Ramos (cell line): ENCODE measurements around the gene MTHFS.
"Not testable (repeated sequence)": the region's sequence is repeated elsewhere in the genome, so short reads cannot be mapped to it uniquely, and the experiment has no call there.

Experiments
- in situ Hi-C: fragments of 300-500 bp; cut with MboI; formaldehyde crosslinking; loops from one replicate; pipeline ENCODE4 v1.14.3; 2022; ENCODE audit warnings: low sequenced_read_pairs; ENCODE audit not compliant: unreplicated experiment

Gene MTHFS

DNA sequence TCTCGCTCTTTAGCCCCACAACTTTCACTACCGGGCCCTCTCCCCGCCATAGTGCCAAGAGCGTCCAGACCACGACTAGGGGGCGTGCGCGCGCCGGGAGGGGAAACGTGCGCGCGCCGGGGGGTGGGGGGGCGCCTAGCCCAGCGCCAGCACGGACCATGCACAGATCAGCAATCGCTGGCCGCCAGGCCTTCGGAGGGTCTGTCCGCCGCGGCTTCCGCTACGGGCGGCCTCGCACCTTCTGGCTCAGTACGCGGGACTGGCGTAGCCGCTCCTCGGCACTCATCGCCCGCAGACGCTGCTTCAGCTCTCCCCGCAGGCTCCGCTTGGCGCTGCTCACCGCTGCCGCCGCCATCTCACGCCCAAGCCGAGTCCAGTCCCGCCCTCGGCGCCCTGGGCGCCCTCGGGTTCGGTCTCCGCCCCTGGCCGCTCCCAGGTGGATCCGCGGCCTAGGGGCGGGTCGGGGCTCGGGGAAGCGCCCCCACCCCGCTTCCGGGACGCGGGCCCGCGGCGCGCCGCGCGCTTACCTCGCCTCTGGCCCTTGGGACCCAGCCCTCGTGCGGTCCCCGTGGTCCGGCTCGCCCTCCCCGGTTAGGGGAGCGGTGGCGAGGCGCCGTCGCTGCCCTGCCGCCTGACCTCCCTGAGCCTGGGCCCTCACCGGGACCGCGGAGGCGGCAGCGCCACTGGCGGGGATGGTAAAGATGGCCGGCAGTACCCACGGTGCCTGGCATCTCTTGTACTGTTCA is at the start of gene MTHFS:
Gene MTHFS, minus strand, starts transcription at position 381 of the 746 bp plus-strand sequence. Its CDS starts 26 bp downstream, at position 355.
- in situ Hi-C loops = no loop called here

DNA sequence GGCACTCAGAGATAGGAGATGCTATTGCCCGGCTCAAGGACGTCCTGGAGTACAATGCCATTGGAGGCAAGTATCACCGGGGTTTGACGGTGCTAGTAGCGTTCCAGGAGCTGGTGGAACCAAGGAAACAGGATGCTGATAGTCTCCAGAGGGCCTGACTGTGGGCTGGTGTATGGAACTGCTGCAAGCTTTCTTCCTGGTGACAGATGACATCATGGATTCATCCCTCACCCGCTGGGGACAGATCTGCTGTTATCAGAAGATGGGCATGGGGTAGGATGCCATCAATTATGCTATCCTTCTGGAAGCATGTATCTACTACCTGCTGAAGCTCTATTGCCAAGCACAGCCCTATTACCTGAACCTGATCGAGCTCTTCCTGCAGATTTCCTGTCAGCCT is 47.8 kb upstream of the MTHFS start:
- in situ Hi-C loops = no loop called here

DNA sequence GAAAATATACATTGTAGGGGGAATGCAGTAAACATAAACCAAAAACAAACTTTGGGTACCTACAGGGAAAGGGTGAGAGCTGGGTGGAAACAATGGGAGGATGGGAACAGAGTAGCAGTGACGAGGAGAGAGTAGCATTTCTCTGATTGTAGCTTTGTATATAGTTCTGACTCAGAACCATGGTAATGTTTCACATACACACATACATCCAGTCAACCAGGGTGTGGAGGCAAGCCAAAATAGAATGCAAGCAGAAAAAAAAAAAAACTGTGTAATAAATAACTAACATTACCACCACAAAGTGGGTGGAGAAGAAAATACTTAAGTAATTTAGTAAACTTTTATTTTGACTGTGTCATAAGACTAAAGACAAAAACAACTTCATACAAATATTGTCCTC is 47.0 kb upstream of the MTHFS start:
- in situ Hi-C loops = no loop called here

GRCh38 chr15:79942741-79943481 is 46.1 kb upstream of the MTHFS start:
- in situ Hi-C loops = no loop called here

DNA sequence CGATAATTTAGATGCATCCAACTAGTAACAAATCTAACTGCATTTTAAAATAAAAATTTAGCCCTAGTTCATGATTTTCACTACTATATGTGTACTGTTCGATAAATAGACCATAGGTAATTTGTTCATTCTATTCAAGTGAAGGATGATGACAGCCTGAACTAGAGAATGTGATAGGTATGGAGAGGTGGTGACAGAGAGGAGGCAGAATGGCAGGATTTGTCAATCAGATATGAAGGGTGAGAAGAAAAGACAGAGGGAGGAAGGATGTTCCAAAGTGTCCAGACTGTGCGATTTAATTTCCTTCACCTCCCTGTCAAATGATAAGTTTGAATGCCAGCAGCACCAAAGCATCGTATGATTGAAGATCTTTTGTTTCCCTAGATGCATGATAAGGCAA is 42.6 kb upstream of the MTHFS start:
- in situ Hi-C loops = no loop called here

DNA sequence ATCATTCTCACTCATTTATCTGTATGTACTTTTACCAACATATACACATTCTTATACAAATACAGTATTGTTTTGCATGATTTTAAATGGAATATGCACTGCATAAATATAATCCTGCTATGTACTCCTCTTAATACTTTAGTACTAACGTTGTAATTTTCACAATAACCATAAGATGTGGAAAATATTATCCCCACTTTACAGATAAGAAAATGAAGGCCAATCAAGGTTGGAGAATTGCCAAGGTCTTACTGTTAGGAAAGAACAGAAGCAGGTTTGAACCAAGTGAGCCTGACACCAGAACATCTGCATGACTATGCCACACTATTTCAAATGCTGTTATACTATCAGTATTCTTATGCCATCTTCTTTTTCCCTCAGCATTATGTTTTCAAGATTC is 41.3 kb upstream of the MTHFS start:
- in situ Hi-C loops = no loop called here

- in situ Hi-C loops = not testable (repeated sequence)
Observed at GRCh38 chr15:79935556-79936201, 38.9 kb upstream of the MTHFS start.

GRCh38 chr15:79933231-79933630 is 36.4 kb upstream of the MTHFS start:
- in situ Hi-C loops = no loop called here

DNA sequence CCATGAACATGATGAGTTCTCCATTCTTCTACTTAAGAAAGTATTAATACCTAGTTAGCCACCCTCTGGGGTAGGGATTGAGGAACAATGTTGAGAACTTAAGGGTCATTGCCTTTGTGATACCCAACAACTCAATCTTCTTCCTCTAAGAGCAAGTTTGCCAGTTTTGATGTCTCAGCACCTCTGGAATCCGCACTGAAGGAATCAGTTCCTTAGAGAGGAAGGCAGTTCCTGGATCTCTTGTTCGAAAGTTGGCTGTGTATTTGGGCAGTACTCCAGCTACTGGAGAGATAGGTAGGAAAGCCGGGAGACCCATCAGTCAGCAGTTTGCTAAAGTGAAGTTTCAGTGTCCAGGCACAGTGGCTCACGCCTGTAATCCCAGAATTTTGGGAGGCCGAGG is 35.6 kb upstream of the MTHFS start:
- in situ Hi-C loops = no loop called here

- in situ Hi-C loops = no loop called here
Observed at GRCh38 chr15:79930516-79930915, 33.7 kb upstream of the MTHFS start.

DNA sequence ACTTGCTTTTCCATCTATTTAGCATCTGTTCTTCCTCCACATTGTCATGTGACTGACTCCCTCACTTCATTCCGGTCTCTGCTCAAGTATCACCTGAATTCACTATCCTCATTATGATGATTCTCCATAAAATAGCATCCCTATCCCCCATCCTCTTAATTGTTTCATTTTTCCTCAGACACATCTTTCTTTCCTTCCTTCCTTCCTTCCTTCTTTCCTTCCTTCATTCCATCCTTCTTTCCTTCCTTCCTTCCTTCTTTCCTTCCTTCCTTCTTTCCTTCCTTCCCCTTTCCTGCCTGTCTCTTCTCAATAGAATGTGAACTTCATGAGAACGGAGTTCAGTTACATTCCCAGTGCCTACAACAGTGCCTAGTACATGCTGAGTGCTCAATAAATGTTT is 32.6 kb upstream of the MTHFS start:
- in situ Hi-C loops = no loop called here

DNA sequence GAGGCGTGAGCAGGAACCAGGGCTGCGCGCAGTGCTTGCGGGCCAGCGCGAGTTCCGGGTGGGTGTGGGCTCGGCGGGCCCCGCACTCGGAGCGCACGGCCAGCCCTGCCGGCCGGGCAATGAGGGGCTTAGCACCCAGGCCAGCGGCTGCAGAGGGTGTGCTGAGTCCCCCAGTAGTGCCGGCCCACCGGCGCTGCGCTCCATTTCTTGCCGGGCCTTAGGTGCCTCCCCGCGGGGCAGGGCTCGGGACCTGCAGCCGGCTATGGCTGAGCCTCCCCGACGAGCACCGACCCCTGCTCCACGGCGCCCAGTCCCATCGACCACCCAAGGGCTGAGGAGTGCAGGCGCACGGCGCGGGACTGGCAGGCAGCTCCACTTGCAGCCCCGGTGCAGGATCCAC is 29.3 kb upstream of the MTHFS start:
- in situ Hi-C loops = not testable (repeated sequence)

DNA sequence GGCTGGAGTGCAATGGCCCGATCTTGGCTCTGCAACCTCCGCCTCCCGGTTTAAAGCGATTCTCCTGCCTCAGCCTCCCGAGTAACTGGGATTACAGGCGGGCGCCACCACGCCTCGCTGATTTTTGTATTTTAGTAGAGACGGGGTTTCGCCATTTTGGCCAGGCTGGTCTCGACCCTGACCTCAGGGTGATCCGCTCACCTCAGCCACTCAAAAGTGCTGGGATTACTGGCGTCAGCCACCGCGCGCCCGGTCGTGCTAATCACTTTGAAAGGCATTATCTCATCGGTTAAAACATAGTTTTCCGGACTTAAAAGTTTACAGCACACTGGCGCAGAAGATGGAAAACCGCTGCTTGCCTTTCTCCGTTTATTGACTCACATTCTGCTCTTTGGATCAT is 27.6 kb upstream of the MTHFS start:
- in situ Hi-C loops = no loop called here

DNA sequence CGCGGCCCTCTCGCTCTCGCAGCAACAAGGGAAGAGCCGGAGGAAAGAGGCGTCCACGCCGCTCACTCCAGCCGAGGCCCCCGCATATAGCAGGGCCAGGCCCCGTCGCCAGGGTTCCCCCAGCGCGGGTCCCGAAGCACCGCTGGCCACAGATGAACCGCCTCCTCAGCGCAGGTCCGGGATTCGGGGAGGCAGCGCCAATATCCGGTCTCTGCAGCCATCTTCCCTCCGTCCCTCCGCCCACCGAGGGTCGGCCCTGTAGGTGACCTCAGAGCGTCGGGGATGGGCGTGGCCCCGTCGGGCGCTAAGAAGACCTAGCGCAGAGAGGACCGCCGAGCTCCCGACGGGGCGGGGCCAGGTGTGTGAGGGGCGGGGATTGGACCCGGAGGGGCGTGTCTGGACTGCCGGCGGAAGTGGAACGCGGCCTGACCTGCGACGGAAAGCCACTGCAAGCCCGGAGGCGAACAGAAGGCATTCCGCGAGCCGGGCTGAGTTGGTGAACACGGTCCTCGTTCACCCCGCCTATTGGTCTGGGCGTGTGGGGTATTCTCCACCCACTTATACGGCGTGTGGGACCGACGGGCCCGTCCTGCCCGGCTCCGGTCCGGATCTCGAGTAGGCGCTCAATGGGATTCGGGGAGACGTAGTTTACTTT is 26.8 kb upstream of the MTHFS start:
- in situ Hi-C loops = no loop called here

DNA sequence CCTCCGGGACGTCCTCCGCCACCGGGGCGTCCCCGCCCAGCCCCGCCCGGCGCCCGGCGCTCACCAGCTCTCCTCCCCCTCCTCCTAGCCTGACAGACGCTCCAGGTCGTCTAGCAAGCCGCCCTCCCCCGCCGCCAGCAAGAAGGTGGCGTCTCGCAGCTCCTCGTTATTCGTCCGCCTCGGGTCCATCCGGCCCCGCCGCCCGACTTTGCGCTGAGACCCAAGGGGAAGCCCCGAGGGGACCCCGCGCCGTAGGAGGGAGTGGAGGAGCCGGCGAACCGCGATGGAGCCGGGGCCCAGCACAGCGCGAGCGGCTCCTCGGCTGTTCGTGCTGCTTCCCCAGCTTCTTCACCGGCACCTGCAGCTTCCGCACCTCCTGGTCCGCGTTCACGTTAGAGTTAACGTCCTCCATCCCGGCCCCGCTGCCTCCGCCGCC is 26.3 kb upstream of the MTHFS start:
- in situ Hi-C loops = no loop called here

GRCh38 chr15:79922512-79923078 is 25.8 kb upstream of the MTHFS start:
- in situ Hi-C loops = no loop called here

- in situ Hi-C loops = no loop called here
Observed at GRCh38 chr15:79919749-79920511, 23.1 kb upstream of the MTHFS start.

DNA sequence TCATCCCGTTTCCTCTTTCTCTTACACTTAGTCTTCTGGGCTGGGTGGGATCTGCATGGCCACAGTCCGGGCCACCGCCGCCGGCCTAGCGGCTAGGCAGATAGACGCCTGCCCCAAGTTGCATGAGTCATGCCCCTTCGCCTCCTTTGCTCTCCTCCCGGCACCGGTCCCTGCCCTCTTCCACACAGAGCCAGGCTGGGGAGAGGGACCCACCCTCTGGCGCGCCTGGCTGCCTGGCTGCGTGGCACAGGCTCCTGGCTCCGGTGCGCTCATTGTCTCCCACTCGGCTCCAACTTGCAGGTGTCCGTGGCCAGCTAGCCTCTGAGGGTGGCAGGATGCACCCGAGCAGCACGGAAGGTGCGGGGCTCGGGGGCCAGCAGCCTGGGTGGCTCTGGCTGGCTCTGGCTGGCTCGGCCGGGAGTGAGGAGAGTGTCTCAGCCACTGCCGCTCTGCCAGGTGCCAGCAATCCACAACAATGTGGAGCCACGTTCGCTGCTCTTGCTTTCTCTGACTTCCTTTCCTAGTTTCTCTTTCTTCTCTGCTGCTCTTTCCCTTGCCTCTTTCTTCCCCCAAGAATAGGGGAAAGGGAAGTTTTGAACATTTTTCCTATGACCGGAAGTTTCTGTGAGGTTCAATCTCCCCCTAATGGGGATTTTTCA is 22.4 kb upstream of the MTHFS start:
- in situ Hi-C loops = no loop called here

GRCh38 chr15:79918278-79918677 is 21.5 kb upstream of the MTHFS start:
- in situ Hi-C loops = no loop called here
